NCI-H526 (cell line): ENCODE measurements around the gene PRXL2B.

Source experiments
- DNase-seq, 2 experiments: peaks; one replicate each; lab custom pipeline; 2025; lab: John Stamatoyannopoulos, UW

PRXL2B gene

DNA sequence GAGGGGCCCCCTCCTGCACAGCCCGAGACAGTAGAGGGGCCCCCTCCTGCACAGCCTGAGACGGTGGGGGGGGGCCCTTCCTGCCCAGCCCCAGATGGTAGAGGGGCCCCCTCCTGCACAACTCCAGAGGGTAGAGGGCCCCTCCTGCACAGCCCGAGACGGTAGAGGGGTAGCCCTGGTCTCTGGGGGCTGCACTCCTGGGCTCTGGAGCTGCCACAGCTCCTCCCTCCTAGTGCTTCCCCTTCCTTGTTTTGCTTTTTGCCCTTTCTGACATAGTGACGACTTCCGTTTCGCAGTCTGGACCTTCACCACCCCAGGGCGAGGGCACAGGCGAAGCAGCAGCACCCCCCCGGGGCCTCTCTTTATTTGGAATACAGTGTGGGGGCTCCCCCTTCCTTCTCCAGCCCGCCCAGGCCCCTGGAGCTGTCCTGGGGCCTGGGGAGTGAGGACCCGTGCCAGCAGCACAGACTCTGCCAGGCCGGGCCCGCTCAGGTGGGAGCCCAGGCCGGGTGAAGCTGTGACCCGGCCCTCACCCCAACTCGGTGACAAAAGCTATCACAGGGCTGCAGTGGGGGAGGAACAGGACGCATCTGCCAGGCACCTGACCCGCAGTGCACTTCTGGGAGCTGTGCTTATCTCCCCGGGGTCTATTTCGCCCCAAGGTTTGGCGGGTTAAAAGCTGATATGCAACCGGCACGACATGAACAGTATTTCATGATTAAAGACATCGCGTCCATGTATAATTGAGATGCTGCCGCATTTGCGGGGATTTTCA lies 1.1 kb upstream of the PRXL2B start:
- DNase-seq, result peak; percentile 14 to 53

DNA sequence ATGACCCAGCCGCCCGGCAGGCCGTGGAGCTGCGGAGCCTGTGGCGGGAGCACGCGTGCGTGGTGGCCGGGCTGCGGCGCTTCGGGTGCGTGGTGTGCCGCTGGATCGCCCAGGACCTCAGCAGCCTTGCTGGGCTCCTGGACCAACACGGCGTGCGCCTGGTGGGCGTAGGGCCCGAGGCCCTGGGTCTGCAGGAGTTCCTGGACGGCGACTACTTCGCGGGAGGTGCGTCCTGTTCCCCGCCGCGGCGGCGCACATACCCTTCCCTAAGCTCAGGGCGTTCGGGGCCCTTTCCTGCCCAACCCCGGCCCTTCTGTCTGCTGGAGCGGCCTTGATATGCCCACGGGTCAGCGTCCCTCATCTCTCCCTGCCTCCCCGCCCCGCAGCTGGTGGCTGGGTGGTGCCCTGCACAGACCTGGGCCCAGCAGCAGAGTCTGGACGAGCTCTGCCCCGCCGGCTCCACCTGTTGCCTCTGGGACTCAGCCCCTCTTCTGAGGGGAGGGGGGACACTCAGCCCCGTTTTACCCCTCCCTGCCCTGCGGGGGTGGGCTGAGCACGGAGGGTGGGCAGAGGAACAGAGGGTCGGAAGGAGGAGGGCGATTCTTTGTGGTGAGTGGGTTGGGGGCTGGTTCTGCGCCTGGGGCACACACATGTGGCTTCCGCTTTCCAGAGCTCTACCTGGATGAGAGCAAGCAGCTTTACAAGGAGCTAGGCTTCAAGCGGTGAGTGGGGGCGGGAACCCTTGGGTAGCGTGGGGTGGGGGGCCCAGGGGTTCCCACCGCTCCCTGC lies 688 bp downstream of the PRXL2B start:
- DNase-seq, result peak in 1 of 2 experiments; percentile 72

DNA sequence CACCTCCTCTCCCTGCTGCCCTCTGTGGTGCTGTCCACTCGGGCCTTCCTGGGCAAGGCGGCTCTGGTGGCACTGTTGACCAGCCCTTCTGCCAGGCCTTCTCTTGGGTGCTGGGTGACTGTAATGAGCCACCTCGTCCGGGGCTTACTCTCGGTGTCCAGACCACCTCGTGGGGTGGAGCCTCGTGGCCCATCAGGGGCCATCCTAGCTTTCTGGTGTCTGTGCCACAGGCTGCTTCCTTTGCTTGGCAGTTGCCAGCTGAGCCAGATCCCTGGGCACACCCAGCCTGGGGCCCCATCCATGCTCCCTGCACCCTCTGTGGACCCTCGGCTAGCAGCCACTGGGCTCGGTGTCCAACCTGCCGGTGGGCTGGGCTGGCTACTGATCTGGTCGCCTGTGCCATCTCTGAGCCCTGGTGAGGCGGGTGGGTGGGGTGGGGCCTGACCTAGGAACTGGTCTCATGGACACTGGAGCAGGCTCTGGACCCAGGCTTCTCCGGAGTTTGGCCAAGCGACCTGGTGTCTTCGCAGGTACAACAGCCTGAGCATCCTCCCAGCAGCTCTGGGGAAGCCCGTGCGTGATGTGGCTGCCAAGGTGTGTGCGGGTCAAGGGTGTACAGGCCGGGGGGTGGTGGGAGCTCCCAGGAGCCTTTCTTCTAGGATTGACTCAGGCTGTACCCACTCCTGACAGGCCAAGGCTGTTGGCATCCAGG lies 1.4 kb downstream of the PRXL2B start:
- DNase-seq, result no peak

DNA sequence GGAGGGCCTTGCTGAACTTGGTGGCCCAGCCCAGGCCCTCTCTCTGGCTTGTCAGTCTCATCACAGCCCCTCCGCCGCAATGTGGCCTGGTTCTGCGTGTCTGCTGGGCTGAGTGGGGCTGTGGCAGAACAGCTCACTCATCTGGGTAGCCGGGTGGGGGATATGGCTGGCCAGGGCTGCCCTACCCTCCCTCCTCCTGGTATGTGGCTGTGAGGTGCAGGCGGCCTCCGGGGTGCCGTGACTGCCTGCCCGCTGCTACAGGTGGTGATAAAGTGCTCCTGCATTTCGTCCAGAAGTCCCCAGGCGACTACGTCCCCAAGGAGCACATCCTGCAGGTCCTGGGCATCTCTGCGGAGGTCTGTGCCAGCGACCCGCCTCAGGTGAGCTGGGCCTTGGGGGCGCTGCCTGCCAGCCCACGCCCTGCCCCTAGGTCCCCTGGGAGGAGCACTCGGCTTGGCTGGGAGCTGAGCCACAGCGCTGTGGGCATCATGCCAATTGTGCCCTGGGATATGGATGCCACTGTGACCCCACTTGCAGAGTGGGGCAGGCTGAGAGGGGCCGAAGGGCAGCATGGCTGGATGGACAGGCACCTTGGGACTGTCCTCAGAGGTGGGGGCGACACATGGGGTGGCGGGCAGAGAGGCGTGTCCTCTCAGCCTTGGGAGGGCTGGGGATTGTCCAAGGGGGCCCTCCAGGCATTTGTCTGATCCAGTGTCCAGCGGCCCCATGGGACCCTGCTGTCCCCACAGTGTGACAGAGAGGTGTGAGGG lies 2.3 kb downstream of the PRXL2B start:
- no peak for DNase-seq

DNA sequence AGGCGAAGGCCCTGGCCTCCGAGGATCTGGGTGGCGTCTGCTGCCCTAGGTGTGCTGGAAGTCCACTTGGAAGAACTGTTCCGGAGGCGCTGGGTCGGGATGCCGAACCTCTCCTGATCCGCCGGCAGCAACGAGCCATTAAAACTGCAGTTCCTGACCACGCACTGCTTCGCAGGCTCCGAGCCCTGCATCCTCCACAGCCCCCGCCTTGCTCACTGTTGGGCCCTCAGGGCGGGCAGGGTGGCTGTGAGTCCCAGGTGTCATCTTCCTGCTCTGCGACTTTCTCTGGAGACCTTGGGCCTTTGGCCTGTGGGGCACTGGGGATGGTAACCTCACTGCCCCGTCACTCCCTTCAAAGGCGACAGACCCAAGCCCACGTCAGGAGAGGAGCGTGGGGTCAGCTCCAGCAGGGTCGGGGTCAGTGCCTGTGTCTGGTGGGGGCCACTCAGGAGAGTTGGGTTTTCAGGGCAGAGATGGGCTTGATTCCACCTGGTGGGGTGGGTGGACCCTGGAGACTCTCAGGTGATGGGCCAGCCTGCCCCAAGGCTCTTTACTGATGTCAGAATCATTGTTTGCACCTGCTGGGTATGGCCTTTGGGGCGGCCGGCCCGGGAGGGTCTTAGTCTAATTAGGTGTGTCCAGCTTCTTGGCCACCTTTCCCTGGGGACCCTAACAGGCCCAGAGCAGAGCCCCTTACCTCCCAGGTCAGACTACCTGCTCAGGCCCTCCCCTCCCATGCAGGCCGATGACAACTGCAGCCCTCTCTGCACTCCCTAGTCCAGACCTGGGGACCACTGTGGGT lies 3.1 kb downstream of the PRXL2B start:
- DNase-seq, result no peak

DNA sequence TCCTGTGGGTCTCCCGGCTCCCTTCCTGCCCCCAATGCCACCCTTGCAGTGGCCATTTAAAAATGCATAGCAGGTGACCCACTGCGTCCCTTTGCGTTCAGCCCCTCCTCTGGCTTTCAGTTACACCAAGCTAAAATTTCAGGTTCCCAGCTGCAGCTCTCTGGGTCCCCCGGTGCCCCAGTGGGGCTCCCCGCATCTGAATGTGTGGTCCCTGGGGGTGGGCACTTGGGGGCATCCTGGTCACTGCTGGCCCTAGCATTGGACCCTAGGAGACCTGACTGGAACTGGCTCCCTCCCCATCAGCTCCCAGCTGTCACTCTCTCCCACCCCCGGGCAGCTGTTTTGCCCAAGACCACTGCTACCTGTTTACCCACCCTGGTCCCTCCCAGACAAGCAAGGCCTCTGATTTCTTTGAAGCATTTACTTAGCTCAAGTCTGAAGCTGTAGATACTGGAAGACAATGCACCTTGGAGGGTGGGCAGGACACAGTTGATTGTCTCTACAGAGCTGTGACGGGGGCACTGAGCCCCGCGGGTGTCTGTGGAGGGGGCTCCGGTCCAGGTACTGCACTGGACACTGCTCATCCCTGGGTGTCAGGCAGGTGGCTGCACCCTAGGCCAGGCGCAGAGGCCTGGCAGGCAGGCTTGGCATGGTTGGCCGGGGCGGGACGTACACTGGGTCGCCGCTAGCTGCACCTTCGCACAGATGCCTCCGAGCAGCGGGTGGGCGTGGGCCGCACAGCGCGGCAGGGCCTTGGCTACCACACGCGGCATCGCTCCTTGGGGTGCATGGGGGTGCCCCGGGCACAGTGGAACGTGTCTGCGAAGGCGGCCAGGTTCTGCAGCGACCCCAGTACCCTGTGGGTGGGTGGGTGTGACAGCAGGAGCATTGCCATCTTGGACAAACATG lies 3.9 kb downstream of the PRXL2B start:
- DNase-seq, result no peak

DNA sequence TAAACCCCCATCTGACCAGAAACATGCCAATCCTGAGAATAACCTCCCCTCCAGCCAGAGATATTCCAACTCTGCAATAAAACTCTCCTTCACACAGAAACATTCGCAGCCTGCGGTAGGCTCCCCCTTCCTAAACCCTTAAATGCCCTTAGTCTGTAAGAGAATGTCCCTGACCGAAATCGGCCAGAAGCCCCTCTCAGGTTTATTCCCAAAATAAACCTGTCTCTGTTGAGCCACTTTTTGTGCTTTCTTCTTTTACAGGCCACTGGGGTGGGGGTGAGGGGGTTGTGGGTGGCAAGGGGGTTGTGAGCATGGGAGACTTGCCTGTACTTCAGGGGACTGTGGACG lies 4.6 kb downstream of the PRXL2B start:
- DNase-seq, result no peak

DNA sequence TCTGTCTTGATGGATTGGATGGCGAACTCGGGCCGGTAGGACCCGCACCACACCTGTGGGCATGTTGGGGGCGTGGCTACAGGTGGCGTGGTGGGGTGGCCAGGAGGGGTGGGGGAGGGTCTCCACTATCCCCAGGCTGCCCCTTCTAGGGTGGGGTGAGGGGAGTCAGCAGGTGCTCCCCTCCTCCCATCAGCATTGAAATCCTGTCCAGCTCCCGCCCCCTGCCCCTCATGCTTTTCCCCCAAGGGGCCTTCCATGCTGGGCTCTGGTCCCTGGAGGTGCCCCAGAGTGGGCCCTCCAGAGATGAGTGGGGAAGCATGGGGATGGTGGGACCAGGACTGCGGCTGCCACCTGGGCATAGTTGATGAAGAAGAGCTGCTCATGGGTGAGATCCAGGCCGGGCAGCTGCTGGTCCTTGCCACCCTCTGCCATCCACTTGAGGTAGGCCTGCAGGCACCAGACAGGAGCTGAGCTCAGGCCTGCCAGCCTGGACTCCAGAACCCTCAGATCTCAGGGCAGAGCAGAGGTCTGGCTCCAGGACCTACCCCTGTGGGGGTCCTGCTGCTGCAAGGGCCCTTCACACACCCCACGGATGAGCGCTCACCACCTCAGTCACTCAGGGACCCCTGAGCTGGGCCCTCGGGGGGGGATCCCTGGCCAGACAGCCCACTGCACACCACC lies 5.1 kb downstream of the PRXL2B start:
- DNase-seq, result no peak

DNA sequence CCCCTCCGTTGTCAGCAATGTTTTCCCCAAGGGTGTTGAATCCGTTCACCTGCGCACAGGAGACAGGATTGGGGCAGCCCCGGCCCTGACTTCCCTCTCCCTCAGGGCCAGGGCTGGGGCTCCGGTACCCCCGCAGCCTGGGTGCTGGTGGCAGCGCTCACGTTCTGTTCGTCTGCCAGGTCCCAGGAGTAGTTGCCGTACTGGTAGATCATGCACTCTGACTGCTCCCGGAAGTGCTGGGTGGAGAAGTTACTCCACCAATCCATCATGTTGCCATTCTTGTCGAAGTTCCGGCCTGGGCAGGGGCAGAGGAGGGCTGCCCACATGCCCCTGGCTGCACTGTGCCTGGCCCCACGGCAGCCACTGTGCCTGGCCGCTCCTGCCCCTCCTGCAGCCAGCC lies 6.1 kb downstream of the PRXL2B start:
- peak in 1 of 2 experiments; percentile 30 for DNase-seq

DNA sequence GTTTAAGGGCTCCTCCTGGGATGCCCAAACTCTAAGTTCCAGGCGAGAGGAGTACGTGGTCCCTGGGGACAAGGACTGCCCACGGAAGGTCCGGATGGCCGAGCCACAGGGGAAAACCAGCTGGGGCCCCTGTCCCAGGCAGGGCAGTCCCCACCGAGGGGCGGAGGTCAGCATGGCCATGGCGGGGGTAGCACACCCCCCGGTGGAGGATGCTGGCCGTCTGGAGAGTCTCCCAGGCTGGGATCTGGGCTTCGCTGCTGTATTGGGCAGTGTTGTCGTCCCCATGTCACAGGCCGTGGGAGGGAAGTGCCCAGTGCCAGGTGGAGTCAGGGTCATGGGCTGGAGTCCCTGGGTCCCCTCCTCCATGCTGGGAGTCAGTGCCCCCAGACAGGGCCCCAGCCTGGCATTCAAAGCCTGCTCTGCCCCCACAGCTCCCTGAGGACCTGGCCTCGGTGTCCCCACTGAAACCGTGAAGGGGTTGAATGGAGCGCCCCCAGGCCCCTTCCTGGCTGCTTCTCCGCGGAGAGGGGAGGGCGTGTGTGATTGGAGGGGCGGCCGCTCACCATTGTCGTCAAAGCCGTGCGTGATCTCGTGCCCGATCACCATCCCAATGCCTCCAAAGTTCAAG lies 6.8 kb downstream of the PRXL2B start:
- DNase-seq, result no peak

DNA sequence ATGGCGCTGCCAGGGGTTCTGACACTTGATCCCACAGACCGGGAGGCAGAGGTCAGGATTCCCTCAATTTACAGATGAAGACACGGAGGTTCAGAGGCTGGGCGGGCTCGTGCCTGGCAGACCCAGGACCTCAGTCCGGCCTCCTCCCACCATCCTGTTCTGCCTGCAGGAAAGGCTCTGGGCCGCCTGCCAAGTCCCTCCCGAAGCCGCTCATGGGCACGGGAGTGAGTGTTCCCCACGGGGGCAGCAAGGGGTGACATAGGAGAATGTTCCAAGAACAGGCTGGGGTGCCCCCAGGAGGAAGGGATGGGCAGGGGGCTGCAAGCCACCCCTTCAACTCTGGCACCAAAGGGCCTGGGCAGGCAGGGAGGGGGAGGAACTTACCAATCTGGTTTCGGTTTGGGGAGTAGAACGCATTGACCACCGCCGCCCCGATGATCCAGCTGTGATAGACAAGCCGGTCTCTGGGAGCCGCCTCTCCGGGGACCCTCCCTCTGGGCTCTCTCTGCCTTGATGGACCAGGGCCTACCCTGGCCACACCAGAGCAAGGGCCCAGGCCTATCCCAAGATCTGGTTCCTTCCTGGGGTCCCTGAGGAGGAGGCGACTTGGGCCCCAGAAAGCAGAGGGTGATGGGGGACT lies 7.5 kb downstream of the PRXL2B start:
- no peak for DNase-seq

DNA sequence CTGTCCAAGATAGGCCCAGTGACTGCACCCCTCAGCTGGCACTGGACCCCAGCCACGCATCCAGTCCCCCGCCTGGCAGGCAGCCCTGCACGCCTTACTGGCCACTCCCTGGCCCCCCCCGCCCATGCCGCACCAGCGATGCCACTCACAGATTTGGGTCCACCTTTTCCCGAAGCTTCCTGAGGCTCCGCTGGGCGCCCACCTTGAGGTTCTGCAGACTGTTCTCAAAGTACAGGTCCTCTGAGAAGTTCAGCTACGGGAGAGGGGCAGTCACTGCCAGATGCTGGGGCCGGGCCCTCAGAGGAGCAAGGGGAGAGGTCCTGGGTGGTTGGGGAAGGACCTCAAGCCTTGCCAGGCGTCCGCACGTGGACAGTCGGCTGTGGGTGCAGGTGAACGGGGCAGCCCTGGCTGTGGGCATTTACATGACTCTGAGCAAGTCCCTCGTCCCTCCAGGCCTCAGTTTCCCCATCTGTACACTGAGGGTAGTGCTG lies 8.1 kb downstream of the PRXL2B start:
- DNase-seq, result no peak

DNA sequence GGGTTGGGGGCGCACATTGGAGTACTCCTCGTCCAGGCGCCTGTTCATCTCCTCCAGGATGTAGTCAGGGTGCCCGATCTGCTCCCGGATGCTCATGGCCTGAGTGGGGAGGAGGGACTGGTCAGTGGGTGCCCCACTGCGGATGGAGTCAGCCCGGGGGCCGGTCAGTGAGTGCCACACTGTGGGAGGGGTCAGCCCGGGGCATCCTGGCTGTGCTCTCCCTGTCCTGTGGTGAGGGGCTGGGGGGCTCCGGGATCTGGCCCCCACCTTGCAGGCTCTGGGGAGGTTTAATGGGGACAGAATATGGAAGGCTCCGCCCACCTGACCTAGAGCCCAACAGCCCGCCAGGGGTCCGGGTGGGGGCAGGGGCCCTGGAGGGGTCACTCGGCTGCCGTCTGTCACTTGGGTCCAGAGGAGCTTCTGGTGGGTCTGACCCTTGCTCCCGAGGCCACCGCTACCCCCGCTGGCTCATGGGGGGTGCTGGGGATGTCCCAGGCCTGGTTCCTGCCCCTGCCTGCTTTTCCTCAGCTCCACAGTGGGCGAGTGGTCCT lies 8.8 kb downstream of the PRXL2B start:
- no peak for DNase-seq

DNA sequence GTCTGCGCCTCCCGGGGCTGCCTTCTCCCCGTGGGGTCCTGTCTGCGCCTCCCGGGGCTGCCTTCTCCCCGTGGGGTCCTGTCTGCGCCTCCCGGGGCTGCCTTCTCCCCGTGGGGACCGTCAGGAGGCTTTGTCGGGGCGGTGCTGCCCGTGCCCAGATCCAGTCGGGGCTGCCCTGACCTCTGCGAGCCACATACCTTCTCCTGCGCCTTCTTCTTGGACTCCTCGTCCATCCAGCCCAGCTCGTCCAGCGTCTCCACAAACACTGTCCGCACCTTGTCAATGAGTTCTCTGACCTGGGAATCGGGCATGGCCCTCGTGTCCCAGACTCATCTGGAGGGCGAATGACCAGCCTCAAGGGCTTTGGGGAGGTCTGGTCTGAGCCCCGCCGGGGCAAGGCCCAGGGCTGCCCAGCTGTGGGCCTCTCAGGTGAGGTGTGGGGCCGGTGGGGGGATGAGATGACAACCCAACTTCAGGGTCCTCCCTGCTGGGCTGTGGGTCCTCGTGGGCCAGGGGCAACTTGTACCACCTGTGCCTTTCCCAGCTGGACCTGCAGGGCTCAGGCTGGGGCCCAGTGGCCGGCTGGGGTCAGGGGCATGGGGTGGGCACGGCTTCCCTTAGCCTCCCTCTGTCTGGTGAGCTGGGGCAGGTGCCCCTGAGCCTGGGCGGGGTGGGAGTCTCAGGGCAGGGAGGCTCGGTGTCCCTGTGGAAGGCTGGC lies 9.4 kb downstream of the PRXL2B start:
- no peak for DNase-seq

DNA sequence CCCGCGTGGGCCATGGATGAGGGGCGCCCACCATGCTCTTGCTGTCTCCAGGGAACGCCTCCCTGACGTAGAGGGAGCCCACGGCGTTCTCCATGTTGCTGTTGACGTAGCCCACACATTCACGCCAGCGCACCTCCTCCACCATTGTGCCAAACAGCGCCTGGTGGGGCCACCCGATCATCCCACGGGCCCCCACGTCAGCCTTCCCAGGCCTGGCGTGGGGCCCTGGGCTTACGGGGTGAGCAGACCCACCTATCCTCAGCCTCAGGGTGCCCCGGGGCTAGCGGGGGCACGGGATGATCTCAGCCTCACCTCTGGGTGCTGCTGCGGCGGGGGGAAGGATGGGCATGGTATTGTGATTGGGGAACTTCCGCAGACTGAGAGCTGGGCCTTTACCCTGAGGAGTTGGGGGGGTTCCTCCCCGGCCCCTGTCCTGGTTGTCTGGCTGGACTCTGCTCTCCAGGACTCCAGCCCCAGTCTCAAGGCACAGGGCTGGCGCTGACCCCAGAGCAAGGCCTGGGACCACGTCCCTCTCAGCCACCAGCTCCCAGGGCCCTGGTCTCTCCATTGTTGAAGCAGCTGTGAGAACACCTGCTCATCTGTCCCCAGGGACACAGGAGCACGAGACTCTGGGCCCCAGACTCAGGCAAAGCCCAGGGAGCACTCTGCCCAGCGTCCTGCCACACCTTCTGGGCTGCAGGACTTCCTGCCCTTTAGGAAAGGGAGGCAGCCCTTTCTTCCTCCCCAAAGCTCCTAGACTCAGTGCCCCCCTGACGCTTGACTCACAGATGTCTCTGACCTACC lies 10.2 kb downstream of the PRXL2B start:
- DNase-seq, result peak in 1 of 2 experiments; percentile 66

DNA sequence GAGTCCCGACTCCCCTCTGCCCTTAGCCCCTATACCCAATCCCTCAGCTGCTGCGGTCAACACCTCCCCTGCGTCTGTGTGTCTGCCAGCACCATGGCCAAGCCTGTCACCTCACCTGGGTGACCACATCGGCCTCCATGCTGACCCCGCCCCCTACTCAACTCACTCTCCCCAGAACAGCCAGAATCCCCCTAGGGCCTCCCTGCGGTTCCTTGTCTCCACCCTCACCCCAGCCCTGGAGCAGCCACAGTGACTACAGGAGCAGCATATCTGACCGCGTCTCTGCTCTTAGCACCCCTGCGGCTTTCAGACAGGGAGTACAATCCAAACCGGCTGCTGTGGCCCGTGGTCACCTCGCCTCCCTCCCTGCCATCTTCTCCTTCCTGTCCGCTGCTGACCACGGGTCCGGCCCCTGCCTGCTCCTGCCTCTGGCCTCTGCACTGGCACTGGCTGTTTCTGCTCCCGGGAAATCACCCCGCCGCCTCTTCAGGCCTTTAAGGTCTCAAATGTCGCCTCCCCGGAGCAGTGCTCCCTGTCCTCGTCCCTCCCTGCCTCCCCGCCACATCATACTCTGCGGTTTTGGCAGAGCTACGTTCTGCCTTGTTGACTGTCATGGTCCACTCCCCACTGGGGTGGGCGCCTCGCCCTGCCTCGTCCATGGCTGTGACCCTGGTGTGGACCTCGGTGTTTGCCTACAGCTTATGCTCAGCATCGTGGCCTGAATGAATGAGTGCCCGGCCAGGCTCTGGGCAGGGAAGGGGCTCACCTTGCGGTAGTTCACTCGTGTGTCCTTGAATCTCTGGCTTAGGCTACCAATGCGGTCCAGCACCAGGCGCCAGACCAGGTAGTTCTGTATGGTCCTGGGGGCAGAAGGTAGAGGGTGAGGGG lies 11.1 kb downstream of the PRXL2B start:
- DNase-seq, result no peak
